ENCODE measurements around the gene FBXL4. TPM values are rescaled to one million over a fixed set of nuclear protein-coding genes. Genes with fewer than 3 reads are reported as not detected.

The FBXL4 gene
- total and polyA plus RNA-seq, 2 of the 8 experiments (the other 6 are each of a cell fraction or from before 2014, with no cell fraction given), result 6.9 to 13.8 TPM

- H4K5ac ChIP-seq (ENCODE audit: insufficient read length, low read depth, low read length), result no peak overlapping the region
- FAIRE-seq (no peak), DNase-seq (ENCODE audit: low read depth in 1 of 2, low spot score in 2 of 2) (no peak)
- H3K23ac ChIP-seq (ENCODE audit: insufficient read length), result no peak overlapping the region
- H3K79me1 ChIP-seq (ENCODE audit: low read depth, low read length), result no peaks in the 10 kb centered on the region
- no peak overlapping the region for H3K4me2 ChIP-seq (ENCODE audit: insufficient read depth in 1 of 2, low read depth in 2 of 2, low read length in 2 of 2)
- no peak overlapping the region for H2BK20ac ChIP-seq (ENCODE audit: low read length)
- H2AK5ac ChIP-seq (ENCODE audit: low read depth, low read length), result no peak overlapping the region
- CTCF ChIA-PET (ENCODE audit: partially characterized antibody), result no interaction called here
- no peak overlapping the region for H2BK5ac ChIP-seq (ENCODE audit: low read depth, low read length)
- no peak overlapping the region for H3K14ac ChIP-seq (ENCODE audit: insufficient read length)
- no peak overlapping the region for H3K9ac ChIP-seq (replicated peaks in 1 of 4; ENCODE audit: extremely low read depth in 1 of 4, low read depth in 3 of 4, low read length in 3 of 4)
- no peaks in the 10 kb centered on the region; the same call in 1 of the 2 replicates for H3K23me2 ChIP-seq (ENCODE audit: low read depth, low read length)
- H3K4me1 ChIP-seq (replicated peaks in 1 of 4; ENCODE audit: control insufficient read depth in 3 of 4, insufficient read depth in 4 of 4, low read length in 3 of 4), result peaks cover 0 to 13% (median 3%) of the 10 kb centered on the region in 4 experiments; a peak in 3 of 7 replicates
- H3K4ac ChIP-seq (replicated peaks; ENCODE audit: insufficient read length, low read depth, low read length), result no peak overlapping the region
- H3K56ac ChIP-seq (replicated peaks; ENCODE audit: insufficient read length, low read depth, low read length), result no peak overlapping the region
- no peaks in the 10 kb centered on the region for H3K27me3 ChIP-seq (replicated peaks in 1 of 4; ENCODE audit: control insufficient read depth in 3 of 4, extremely low read depth in 1 of 4, insufficient read depth in 3 of 4, low read length in 3 of 4)
- H3K18ac ChIP-seq (ENCODE audit: extremely low read depth, low read length), result no peak overlapping the region
- no peak overlapping the region for H3K4me3 ChIP-seq (ENCODE audit: extremely low read depth in 1 of 4, insufficient read depth in 2 of 4, low read depth in 3 of 4, low read length in 4 of 4)
- H4K8ac ChIP-seq (ENCODE audit: extremely low read depth, insufficient read depth, low read length), result no peak overlapping the region
- WGBS, 2 experiments (ENCODE audit: extremely low coverage in 1 of 2, insufficient coverage in 1 of 2, insufficient read length in 1 of 2, insufficient replicate concordance in 2 of 2, low coverage in 1 of 2, low lambda C conversion rate in 2 of 2, missing lambda C conversion rate in 1 of 2), result 97 to 100% methylated on average over 3 of the region's 3 CpGs
- no peaks in the 10 kb centered on the region for H3K9me3 ChIP-seq (ENCODE audit: insufficient read depth in 2 of 2, low read depth in 1 of 2, low read length in 1 of 2)
- no peaks in the 10 kb centered on the region for H4K20me1 ChIP-seq (replicated peaks in 1 of 2; ENCODE audit: control insufficient read depth in 1 of 2, insufficient read depth in 2 of 2, low read length in 2 of 2)
- no peak overlapping the region for H2BK120ac ChIP-seq (replicated peaks; ENCODE audit: low read depth, low read length)
- H2BK12ac ChIP-seq (ENCODE audit: low read depth, low read length), result no peak overlapping the region
- peaks cover 0 to 9% of the 10 kb centered on the region in 2 experiments; a peak in 1 of 4 replicates for H3K79me2 ChIP-seq (ENCODE audit: control insufficient read depth in 1 of 2, insufficient read depth in 2 of 2, low read length in 2 of 2)
- no peak overlapping the region for H2BK15ac ChIP-seq (ENCODE audit: low read length)
- H3K36me3 ChIP-seq (ENCODE audit: control insufficient read depth in 2 of 4, insufficient read depth in 4 of 4, low read length in 3 of 4), result no peaks in the 10 kb centered on the region
- POLR2A ChIA-PET (ENCODE audit: partially characterized antibody), result interaction anchor here (0.7 kb wide), 1 partner anchor 31 kb away, joined by 3 read pairs; no protein-coding TSS in a partner anchor
- no peak overlapping the region for H3K27ac ChIP-seq (ENCODE audit: low read depth, low read length)
- H2AFZ ChIP-seq (ENCODE audit: low read length), result no peak overlapping the region
- H4K91ac ChIP-seq (replicated peaks; ENCODE audit: insufficient read length, low read length), result no peak overlapping the region
Measured at GRCh38 chr6:98928688-98929087, 19.1 kb downstream of the FBXL4 start.

Data from H1 (cell line).